Measurements from ENCODE around the gene SLC25A12.
"Not testable (repeated sequence)": the region's sequence is repeated elsewhere in the genome, so short reads cannot be mapped to it uniquely, and the experiment has no call there.

SLC25A12 gene

GRCh38 chr2:171762879-171763573 is 131.0 kb downstream of the SLC25A12 start:
- in situ Hi-C loops (cut with HindIII; ENCODE audit: low pct_ligation_motif_present, low pct_unique_long_range_greater_than_20kb, low sequenced_read_pairs): no loop called here
- DNase-seq: peak; percentile 18

- DNase-seq: peak; percentile 15
- in situ Hi-C loops (cut with HindIII; ENCODE audit: low pct_ligation_motif_present, low pct_unique_long_range_greater_than_20kb, low sequenced_read_pairs): not testable (repeated sequence)
Observed at GRCh38 chr2:171761176-171761575, 132.9 kb downstream of the SLC25A12 start.

- DNase-seq; in situ Hi-C loops (cut with HindIII; ENCODE audit: low pct_ligation_motif_present, low pct_unique_long_range_greater_than_20kb, low sequenced_read_pairs): not testable (repeated sequence)
Observed at GRCh38 chr2:171758762-171759161, 135.3 kb downstream of the SLC25A12 start.

DNA sequence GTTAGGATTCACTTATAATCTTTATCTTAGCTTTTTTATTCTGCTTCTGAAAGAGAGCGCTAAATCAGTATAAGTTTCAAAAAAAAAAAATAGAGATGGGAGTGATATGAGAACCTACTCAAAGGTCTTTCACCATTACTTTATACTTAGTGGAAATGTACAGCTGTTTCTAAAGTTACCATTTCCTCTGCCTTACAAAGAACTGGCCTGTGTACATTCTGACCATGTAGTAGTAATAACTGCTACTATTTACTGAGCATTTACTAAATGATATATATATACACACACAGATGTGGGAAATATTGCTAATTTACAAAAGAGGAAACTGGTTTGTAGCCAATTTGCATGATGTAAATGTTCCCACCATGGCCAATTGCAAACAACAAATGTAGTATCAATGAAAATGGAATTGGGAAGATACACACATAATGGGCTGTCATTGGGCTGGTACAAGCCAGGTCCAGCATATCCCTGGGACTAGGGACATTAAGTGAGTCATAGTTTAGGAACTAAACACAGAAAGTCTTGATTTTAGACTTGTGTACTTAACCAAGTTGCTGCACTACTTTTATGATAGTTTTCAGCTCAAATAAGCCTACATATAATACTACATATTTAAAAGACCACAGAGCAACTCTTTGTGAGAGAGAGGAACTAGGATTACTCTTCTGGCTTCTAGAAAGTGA is 139.6 kb downstream of the SLC25A12 start:
- no peak for DNase-seq
- in situ Hi-C loops (cut with HindIII; ENCODE audit: low pct_ligation_motif_present, low pct_unique_long_range_greater_than_20kb, low sequenced_read_pairs): no loop called here

DNA sequence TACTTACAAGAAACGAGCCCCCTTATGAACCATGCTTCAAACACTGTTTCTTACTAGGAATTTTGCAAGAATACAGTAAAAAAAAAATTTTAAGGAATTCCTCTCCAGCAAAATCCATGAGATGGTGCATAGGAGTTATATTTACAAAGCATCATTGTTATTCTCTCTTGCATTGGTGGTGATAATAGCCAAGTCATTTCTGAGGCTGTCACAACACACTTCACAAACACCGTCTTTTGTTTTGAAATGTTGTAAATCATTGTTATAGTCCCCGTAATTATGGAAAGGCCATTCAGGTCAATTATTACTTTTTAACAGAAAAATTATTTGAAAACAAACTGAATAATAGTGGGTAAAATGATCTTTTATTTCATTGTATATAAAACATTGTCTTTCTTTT is 146.7 kb downstream of the SLC25A12 start:
- in situ Hi-C loops (cut with HindIII; ENCODE audit: low pct_ligation_motif_present, low pct_unique_long_range_greater_than_20kb, low sequenced_read_pairs): no loop called here
- DNase-seq: no peak

DNA sequence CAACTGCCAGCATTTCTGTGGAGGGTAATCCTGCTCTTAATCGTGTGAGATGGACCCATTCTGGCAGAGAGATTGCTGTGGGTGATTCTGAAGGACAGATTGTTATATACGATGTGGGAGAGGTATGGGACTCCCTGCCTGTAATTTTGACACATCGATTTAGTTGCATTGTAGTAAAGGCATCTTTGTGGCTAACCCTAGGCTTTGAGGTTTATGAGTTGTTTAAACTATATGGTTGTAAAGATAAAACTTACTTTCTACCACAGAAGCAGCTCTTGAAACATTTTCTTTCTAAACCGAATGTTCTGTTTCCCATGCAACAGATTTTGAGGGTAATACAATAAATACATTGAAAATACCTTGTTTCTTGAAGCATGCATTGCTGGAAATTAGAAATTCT is 148.2 kb downstream of the SLC25A12 start:
- DNase-seq: no peak
- in situ Hi-C loops (cut with HindIII; ENCODE audit: low pct_ligation_motif_present, low pct_unique_long_range_greater_than_20kb, low sequenced_read_pairs): no loop called here

GRCh38 chr2:171745141-171745540 is 148.9 kb downstream of the SLC25A12 start:
- in situ Hi-C loops (cut with HindIII; ENCODE audit: low pct_ligation_motif_present, low pct_unique_long_range_greater_than_20kb, low sequenced_read_pairs): no loop called here

GRCh38 chr2:171742760-171743159 is 151.3 kb downstream of the SLC25A12 start:
- in situ Hi-C loops (cut with HindIII; ENCODE audit: low pct_ligation_motif_present, low pct_unique_long_range_greater_than_20kb, low sequenced_read_pairs): no loop called here
- DNase-seq: no peak

More at GRCh38 chr2:171745141-171745540, 148.9 kb downstream of the SLC25A12 start:
- no peak for DNase-seq

DNA sequence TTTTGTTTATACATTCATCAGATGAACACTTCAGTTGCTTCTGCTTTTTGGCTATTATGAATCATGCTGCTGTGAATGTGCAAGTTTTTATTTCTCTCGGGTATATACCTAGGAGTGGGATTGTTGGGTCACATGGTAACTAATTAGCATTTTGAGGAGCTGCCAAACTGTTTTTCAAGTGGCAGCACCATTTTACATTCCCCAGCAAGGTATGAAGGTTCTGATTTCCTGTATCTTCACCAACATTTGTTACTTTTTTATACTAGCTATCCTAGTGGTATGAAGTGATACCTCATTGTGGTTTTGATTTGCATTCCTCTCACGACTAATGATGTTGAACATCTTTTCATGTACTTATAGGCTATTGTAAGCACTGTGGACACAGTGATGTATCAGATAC is 152.9 kb downstream of the SLC25A12 start:
- in situ Hi-C loops (cut with HindIII; ENCODE audit: low pct_ligation_motif_present, low pct_unique_long_range_greater_than_20kb, low sequenced_read_pairs): no loop called here
- no peak for DNase-seq

DNA sequence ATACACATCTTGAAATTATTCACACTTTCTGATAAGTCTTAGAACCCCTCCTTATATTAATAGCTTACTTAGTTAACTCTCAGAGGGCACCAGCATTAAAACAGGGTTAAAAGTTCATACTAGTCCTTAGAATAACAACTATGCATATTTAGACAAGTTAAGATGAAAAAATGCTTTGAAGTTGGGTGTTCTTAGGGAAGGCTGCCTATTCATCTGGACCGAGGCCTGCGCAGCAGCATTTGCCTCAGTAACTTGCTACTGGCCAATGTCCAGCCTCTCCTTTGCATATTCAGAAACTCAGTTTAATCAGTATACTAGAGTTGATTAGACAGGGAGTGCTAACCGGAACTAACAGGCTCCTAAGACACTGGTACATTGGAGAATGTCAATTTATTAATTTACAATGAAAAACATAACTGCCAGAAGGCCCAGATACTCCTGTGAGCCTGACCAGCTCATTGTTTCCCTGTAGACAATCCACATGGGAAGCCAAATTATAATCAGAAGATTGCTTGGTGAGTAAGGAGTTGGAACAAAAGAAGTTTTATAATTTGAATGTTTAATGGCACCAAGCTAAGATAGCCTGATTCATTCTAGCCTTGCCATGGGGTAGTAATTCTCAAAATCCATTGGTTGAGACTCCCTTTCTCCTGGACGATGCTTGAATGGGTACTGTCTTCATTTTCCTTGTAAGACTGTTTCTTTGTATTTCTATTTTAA is 157.9 kb downstream of the SLC25A12 start:
- no peak for DNase-seq
- in situ Hi-C loops (cut with HindIII; ENCODE audit: low pct_ligation_motif_present, low pct_unique_long_range_greater_than_20kb, low sequenced_read_pairs): no loop called here
